CD4-positive, alpha-beta memory T cell (primary cell): ENCODE measurements around the gene MTA3. TPM values are rescaled to one million over a fixed set of nuclear protein-coding genes. Genes with fewer than 3 reads are reported as not detected.

ENCODE experiments used
- CTCF ChIA-PET: fragments of 350-600 bp; sonication (Branson Sonifier 250); formaldehyde crosslinking; loops from one replicate; lab custom pipeline; 2021; ENCODE audit warnings: inconsistent platforms; ENCODE audit not compliant: partially characterized antibody; lab: Charles Lee
- POLR2A ChIA-PET: fragments of 350-600 bp; sonication (Branson Sonifier 250); formaldehyde crosslinking; loops from one replicate; lab custom pipeline; 2021; ENCODE audit not compliant: partially characterized antibody; lab: Charles Lee
- DNase-seq, 5 donors: peaks; one replicate each; pipeline versions ENCODE4 v3.0.0 to v3.0.0-alpha.2; 2020 to 2022; ENCODE audit warnings: mixed read lengths in 1 of 5
- H3K27ac ChIP-seq: one replicate; pipeline ENCODE4 v1.7.0; 2013; ENCODE audit warnings: low read depth, low read length
- H3K27me3 ChIP-seq: 2 replicates; pipeline ENCODE4 v1.7.0; 2013; ENCODE audit warnings: mild to moderate bottlenecking, low read length, moderate library complexity; ENCODE audit not compliant: insufficient read depth
- H3K36me3 ChIP-seq: 2 replicates; pipeline ENCODE4 v1.7.0; 2013; ENCODE audit warnings: mild to moderate bottlenecking, low read length, moderate library complexity; ENCODE audit not compliant: insufficient read depth
- H3K4me1 ChIP-seq: 2 replicates; pipeline ENCODE4 v1.7.0; 2013; ENCODE audit warnings: mild to moderate bottlenecking, low read length, moderate library complexity; ENCODE audit not compliant: insufficient read depth
- H3K4me3 ChIP-seq, 2 donors: one replicate each; pipeline ENCODE4 v1.7.0; 2013; ENCODE audit warnings: low read length in 2 of 2, mild to moderate bottlenecking in 1 of 2
- H3K9me3 ChIP-seq, 2 donors: one replicate each; pipeline ENCODE4 v1.7.0; 2013; ENCODE audit warnings: low read length in 2 of 2, control low read depth in 1 of 2; ENCODE audit not compliant: control insufficient read depth in 1 of 2
- H3K27ac Mint-ChIP-seq, 7 donors: one replicate each; pipeline ENCODE4 v1.8.0; 2020 to 2021; ENCODE audit warnings: mixed read lengths in 7 of 7, mild to moderate bottlenecking in 6 of 7, inconsistent platforms in 3 of 7, moderate library complexity in 3 of 7
- H3K27me3 Mint-ChIP-seq, 2 donors: one replicate each; pipeline ENCODE4 v1.8.0; 2020 to 2021; ENCODE audit warnings: mixed read lengths in 2 of 2
- H3K36me3 Mint-ChIP-seq, 2 donors: one replicate each; pipeline ENCODE4 v1.8.0; 2020 to 2021; ENCODE audit warnings: mixed read lengths in 2 of 2, inconsistent platforms in 1 of 2, mild to moderate bottlenecking in 1 of 2
- H3K4me1 Mint-ChIP-seq, 4 donors: one replicate each; pipeline ENCODE4 v1.8.0; 2020 to 2021; ENCODE audit warnings: mixed read lengths in 4 of 4, mild to moderate bottlenecking in 1 of 4
- H3K4me3 Mint-ChIP-seq, 8 donors: one replicate each; pipeline ENCODE4 v1.8.0; 2020 to 2021; ENCODE audit warnings: mixed read lengths in 8 of 8, mild to moderate bottlenecking in 7 of 8, moderate library complexity in 6 of 8, inconsistent platforms in 3 of 8
- H3K9me3 Mint-ChIP-seq, 8 donors: one replicate each; pipeline ENCODE4 v1.8.0; 2020 to 2021; ENCODE audit warnings: mixed read lengths in 8 of 8, mild to moderate bottlenecking in 5 of 8, inconsistent platforms in 3 of 8, moderate library complexity in 1 of 8
- intact Hi-C: fragments of 100-400 bp; cut with micrococcal nuclease; formaldehyde crosslinking; loops from one replicate; pipeline ENCODE4 v1.15.1; 2023
- polyA plus RNA-seq, 2 donors: library from polyadenylated mRNA; unstranded; fragments of 300-500 nt; fragmentation: Illumina TruSeq; gene quantifications; one replicate each; pipeline ENCODE4 v1.2.3, GENCODE V29; 2021
- total RNA-seq, 2 experiments: library from RNA; stranded (reverse); gene quantifications; one replicate each; pipeline ENCODE4 v1.2.3, GENCODE V29; 2021

Gene MTA3
- total and polyA plus RNA-seq, 4 experiments from 2014 or later: 7.7 to 21.3 (median 13.3) TPM

DNA sequence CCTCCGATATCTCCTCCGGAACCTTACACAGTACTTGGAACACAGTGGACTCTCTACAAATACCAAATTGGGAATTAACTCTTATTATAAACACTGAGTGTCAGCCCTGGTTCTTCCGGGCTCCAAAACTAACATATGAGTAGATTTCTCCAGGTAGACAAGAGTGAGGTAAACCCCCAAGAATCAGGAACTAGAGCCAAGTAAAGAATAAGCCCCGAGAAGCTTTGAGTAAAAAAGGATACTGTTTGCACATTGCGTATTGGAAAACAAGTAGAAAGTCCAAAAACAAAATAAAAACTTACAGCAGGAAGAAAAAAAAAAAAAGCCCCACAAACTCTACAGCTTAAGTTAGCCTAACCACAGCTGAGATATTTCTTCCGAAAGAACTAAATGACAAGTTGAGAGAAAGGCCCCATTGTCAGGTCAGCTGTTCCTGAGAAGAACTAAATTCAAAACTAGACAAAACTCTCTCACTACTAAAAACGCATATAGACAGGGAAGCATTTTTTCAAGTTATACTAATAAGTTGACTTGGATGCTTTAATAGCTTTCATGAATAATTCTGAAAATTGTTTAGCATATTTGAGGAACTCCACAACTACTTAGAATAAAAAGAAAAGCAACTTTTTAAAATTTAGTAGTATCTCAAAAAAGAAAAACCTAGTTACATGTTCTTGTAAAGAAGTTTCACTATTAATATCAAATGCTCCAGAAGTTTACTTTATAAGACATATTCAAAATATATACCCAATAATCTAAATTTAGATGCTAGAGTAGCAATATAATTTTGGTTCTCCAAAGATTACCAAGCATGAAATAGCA is 228.2 kb downstream of the MTA3 start:
- Mint-ChIP-seq H3K36me3 (no peaks in the 10 kb centered on the region), H3K9me3 (no peaks in the 10 kb centered on the region), H3K27me3 (peaks cover 33 to 40% of the 10 kb centered on the region in 2 donors), H3K27ac (no peak overlapping the region), H3K4me3 (peak overlapping the region in 2 of 8 donors; percentile 21 to 37), H3K4me1 (peaks cover 8 to 21% (median 15%) of the 10 kb centered on the region in 4 donors)
- no peak overlapping the region for H3K27ac ChIP-seq
- intact Hi-C loops: no loop called here
- CTCF ChIA-PET: no interaction called here
- no peak for DNase-seq
- H3K4me1 ChIP-seq: peaks cover 9% of the 10 kb centered on the region
- no peaks in the 10 kb centered on the region for H3K36me3 ChIP-seq
- H3K4me3 ChIP-seq: no peak overlapping the region
- no peaks in the 10 kb centered on the region for H3K9me3 ChIP-seq
- H3K27me3 ChIP-seq: peaks cover 12% of the 10 kb centered on the region
- POLR2A ChIA-PET: interaction anchor here (1.6 kb wide), 1 partner anchor 14 kb away, joined by 12 read pairs; no protein-coding TSS in a partner anchor

GRCh38 chr2:42797281-42797680 is 228.8 kb downstream of the MTA3 start:
- H3K36me3 ChIP-seq: no peaks in the 10 kb centered on the region
- no peak overlapping the region for H3K27ac Mint-ChIP-seq
- no peak overlapping the region for H3K4me3 Mint-ChIP-seq
- no peaks in the 10 kb centered on the region for H3K9me3 ChIP-seq
- no peaks in the 10 kb centered on the region for H3K36me3 Mint-ChIP-seq
- peaks cover 4 to 15% (median 10%) of the 10 kb centered on the region in 4 donors for H3K4me1 Mint-ChIP-seq
- H3K27me3 ChIP-seq: peaks cover 9% of the 10 kb centered on the region
- peaks cover 28 to 37% of the 10 kb centered on the region in 2 donors for H3K27me3 Mint-ChIP-seq
- POLR2A ChIA-PET: interaction anchor here (1.6 kb wide), 1 partner anchor 13 kb away, joined by 12 read pairs; no protein-coding TSS in a partner anchor
- no peak overlapping the region for H3K4me3 ChIP-seq
- H3K4me1 ChIP-seq: peaks cover 9% of the 10 kb centered on the region
- DNase-seq: no peak
- intact Hi-C loops: no loop called here
- no peak overlapping the region for H3K27ac ChIP-seq
- no peaks in the 10 kb centered on the region for H3K9me3 Mint-ChIP-seq
- CTCF ChIA-PET: no interaction called here

GRCh38 chr2:42799881-42800280 is 231.4 kb downstream of the MTA3 start:
- H3K4me3 ChIP-seq: no peak overlapping the region
- intact Hi-C loops: no loop called here
- H3K36me3 ChIP-seq: no peaks in the 10 kb centered on the region
- no peak overlapping the region for H3K27ac ChIP-seq
- Mint-ChIP-seq H3K9me3 (no peaks in the 10 kb centered on the region), H3K4me3 (no peak overlapping the region), H3K27me3 (peaks cover 25 to 27% of the 10 kb centered on the region in 2 donors), H3K36me3 (no peaks in the 10 kb centered on the region), H3K27ac (no peak overlapping the region), H3K4me1 (peaks cover 0 to 5% (median 2%) of the 10 kb centered on the region in 4 donors)
- peaks cover 5% of the 10 kb centered on the region for H3K27me3 ChIP-seq
- H3K9me3 ChIP-seq: no peaks in the 10 kb centered on the region
- no peak for DNase-seq
- ChIA-PET POLR2A (interaction anchor here (1.5 to 2.3 kb wide), 2 partner anchors 10 to 12 kb away, joined by 5 to 14 read pairs; no protein-coding TSS in a partner anchor), CTCF (interaction anchor here (2.6 kb wide), 1 partner anchor 10 kb away, joined by 13 read pairs; no protein-coding TSS in a partner anchor)
- no peaks in the 10 kb centered on the region for H3K4me1 ChIP-seq

DNA sequence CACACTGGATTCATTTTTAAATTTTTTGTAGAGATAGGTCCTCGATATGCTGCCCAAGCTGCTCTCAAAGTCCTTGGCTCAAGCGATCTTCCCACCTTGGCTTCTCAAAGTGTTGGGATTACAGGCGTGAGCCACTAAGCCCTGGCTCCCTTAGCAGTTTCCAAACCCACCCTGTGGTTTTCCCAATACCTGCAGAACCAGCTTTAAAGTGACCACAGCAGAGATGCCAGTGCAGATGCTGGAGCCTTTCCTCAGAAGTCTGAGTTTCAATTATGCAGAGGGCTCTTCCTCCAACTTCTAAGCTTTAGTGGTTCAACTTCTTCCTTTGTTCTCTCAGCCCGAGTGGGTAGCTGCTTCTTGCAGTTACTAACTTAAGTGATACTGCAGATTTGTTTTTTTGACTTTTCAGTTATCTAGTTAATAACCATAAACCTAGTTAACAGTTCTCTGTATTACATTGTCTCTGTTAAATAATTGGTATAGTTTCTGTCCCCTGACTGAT is 232.1 kb downstream of the MTA3 start:
- H3K9me3 ChIP-seq: no peaks in the 10 kb centered on the region
- CTCF ChIA-PET: interaction anchor here (2.6 kb wide), 1 partner anchor 10 kb away, joined by 13 read pairs; no protein-coding TSS in a partner anchor
- no peak overlapping the region for H3K27ac ChIP-seq
- intact Hi-C loops: no loop called here
- H3K36me3 ChIP-seq: no peaks in the 10 kb centered on the region
- no peak for DNase-seq
- no peaks in the 10 kb centered on the region for H3K36me3 Mint-ChIP-seq
- H3K4me1 ChIP-seq: no peaks in the 10 kb centered on the region
- no peak overlapping the region for H3K4me3 ChIP-seq
- H3K27me3 ChIP-seq: peaks cover 5% of the 10 kb centered on the region
- no peak overlapping the region for H3K4me3 Mint-ChIP-seq
- POLR2A ChIA-PET: interaction anchor here (1.5 to 2.3 kb wide), 2 partner anchors 9 to 11 kb away, joined by 5 to 14 read pairs; no protein-coding TSS in a partner anchor
- H3K27me3 Mint-ChIP-seq: peaks cover 24 to 29% of the 10 kb centered on the region in 2 donors
- H3K27ac Mint-ChIP-seq: no peak overlapping the region
- peaks cover 0 to 5% (median 2%) of the 10 kb centered on the region in 4 donors for H3K4me1 Mint-ChIP-seq
- H3K9me3 Mint-ChIP-seq: no peaks in the 10 kb centered on the region

DNA sequence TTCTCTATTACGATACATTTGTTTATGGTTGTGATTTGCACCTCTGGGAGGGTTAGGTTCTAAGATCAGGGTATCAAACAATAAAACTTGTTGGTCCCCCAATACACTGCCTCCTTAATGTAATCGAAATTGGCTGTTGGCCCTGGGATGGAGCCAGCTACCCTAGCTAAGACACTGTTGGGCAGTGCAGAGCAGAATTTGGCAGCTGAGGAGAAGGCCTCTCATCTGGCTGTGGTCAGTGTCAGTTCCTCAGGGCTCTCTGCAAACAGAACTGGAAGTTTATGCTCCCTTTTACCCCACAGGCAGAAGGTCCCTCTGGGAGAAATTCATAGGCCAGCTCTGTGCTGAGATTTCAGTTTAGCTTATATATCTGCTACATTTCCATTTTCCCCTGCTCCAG is 232.5 kb downstream of the MTA3 start:
- H3K27me3 Mint-ChIP-seq: peaks cover 24 to 25% of the 10 kb centered on the region in 2 donors
- intact Hi-C loops: no loop called here
- POLR2A ChIA-PET: interaction anchor here (1.5 to 2.3 kb wide), 2 partner anchors 9 to 10 kb away, joined by 5 to 14 read pairs; no protein-coding TSS in a partner anchor

DNA sequence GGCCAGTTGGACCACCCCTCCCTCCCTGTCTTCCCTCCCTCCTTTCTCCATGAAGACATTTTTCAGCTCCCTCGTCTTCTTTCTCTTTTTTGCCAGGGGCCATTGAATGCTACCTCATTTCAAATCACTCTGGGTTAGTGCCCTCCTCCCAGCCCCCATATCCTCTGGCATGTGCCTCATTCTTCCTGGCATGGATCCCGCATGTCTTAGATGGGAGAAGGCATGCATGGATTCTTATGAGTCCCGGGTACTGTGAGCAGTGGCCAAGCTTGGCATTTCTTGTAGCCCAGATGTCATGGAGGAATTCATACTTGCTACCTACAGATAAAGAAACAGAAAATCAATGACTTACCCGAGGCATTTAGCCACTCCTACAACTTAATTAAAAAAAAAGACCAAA is 232.9 kb downstream of the MTA3 start:
- H3K27ac ChIP-seq: no peak overlapping the region
- H3K27ac Mint-ChIP-seq: no peak overlapping the region
- intact Hi-C loops: no loop called here
- H3K36me3 Mint-ChIP-seq: no peaks in the 10 kb centered on the region
- H3K9me3 Mint-ChIP-seq: no peaks in the 10 kb centered on the region
- POLR2A ChIA-PET: interaction anchor here (1.5 to 2.3 kb wide), 2 partner anchors 8 to 10 kb away, joined by 5 to 14 read pairs; no protein-coding TSS in a partner anchor
- peaks cover 5% of the 10 kb centered on the region for H3K27me3 ChIP-seq
- no peaks in the 10 kb centered on the region for H3K4me1 ChIP-seq
- no peak for DNase-seq
- peaks cover 24 to 25% of the 10 kb centered on the region in 2 donors for H3K27me3 Mint-ChIP-seq
- no peak overlapping the region for H3K4me3 Mint-ChIP-seq
- H3K4me3 ChIP-seq: no peak overlapping the region
- no peaks in the 10 kb centered on the region for H3K36me3 ChIP-seq
- CTCF ChIA-PET: interaction anchor here (2.6 kb wide), 1 partner anchor 9 kb away, joined by 13 read pairs; no protein-coding TSS in a partner anchor
- no peaks in the 10 kb centered on the region for H3K9me3 ChIP-seq
- peaks cover 0 to 3% (median 2%) of the 10 kb centered on the region in 4 donors for H3K4me1 Mint-ChIP-seq

More for the DNA sequence above, 232.5 kb downstream of the MTA3 start:
- peaks cover 0 to 5% (median 2%) of the 10 kb centered on the region in 4 donors for H3K4me1 Mint-ChIP-seq
- DNase-seq: no peak
- H3K27ac ChIP-seq: no peak overlapping the region
- H3K9me3 ChIP-seq: no peaks in the 10 kb centered on the region
- H3K27me3 ChIP-seq: peaks cover 5% of the 10 kb centered on the region
- no peaks in the 10 kb centered on the region for H3K9me3 Mint-ChIP-seq
- H3K36me3 Mint-ChIP-seq: no peaks in the 10 kb centered on the region
- no peak overlapping the region for H3K4me3 Mint-ChIP-seq
- no peaks in the 10 kb centered on the region for H3K4me1 ChIP-seq
- no peaks in the 10 kb centered on the region for H3K36me3 ChIP-seq
- CTCF ChIA-PET: interaction anchor here (2.6 kb wide), 1 partner anchor 9 kb away, joined by 13 read pairs; no protein-coding TSS in a partner anchor
- no peak overlapping the region for H3K27ac Mint-ChIP-seq
- no peak overlapping the region for H3K4me3 ChIP-seq

DNA sequence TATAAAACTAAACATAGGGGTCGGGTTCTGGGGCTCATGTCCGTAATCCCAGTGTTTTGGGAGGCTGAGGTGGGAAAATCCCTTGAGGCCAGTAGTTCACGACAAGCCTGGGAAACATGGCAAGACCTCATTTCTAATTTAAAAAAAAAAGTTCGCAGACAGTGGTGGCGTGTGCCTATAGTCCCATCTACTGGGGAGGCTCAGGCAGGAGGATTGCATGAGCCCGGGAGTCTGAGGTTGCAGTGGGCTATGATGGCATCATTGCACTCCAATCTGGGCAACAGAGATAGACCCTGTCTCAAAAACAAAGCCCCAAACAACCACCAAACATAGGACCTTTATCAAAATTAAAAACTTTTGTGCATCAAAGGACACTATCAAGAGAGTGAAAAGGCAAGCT is 233.7 kb downstream of the MTA3 start:
- POLR2A ChIA-PET: no interaction called here
- Mint-ChIP-seq H3K9me3 (no peaks in the 10 kb centered on the region), H3K4me3 (no peak overlapping the region), H3K4me1 (no peaks in the 10 kb centered on the region), H3K27me3 (peaks cover 21 to 24% of the 10 kb centered on the region in 2 donors), H3K36me3 (no peaks in the 10 kb centered on the region), H3K27ac (no peak overlapping the region)
- DNase-seq: no peak
- CTCF ChIA-PET: no interaction called here
- no peak overlapping the region for H3K27ac ChIP-seq
- no peaks in the 10 kb centered on the region for H3K36me3 ChIP-seq
- no peaks in the 10 kb centered on the region for H3K9me3 ChIP-seq
- intact Hi-C loops: no loop called here
- no peaks in the 10 kb centered on the region for H3K4me1 ChIP-seq
- peaks cover 5% of the 10 kb centered on the region for H3K27me3 ChIP-seq
- H3K4me3 ChIP-seq: no peak overlapping the region
